ENCODE data around the gene FRMD5.

Gene FRMD5

DNA sequence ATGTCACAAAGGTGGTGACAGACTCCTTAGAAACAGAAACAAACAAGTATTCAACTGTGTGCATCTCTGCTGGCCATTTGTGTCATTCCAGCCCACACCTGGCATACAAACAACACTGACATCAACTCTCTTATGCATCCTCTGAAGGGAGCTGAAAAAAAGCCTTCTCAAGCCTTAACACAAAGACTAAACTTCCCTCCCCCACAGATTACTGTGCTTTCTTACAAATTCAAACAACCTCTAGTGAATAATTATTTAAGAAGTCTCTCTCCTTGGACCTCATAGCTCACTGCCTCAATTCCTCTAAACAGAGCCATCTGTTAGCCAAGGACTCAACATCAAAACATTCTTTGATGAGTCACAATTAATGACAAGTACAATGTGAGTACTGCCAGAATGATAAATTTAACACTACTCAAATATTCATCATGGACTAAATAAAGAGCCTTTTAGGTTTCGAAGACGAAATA is 236.2 kb downstream of the FRMD5 start:
- no peak for DNase-seq

GRCh38 chr15:43957724-43958123 is 237.3 kb downstream of the FRMD5 start:
- DNase-seq = no peak

- DNase-seq = no peak
Observed at GRCh38 chr15:43955140-43955539, 239.9 kb downstream of the FRMD5 start.

DNA sequence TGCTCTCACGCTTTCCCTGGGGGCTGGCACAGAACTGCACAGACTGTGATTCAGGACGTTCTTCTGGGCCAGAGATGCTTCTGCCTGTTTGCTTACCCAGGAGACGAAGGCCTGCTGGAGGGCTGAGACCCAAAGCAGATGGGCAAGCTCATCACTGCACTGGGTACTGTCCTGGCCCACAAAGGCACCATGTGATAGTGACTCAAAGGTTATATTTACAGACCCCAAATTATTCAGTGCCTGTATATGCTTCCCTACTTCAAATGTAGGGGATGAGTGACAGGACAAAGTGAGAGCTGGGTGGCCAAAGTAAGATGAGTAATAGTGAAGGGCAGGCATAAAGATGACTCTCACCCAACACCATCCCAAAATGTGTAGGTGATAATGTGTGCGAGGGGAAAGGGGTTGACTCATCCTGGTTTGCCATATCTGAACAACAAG is 240.9 kb downstream of the FRMD5 start:
- no peak for DNase-seq

GRCh38 chr15:43953402-43953801 is 241.7 kb downstream of the FRMD5 start:
- no peak for DNase-seq

GRCh38 chr15:43950531-43950930 is 244.5 kb downstream of the FRMD5 start:
- DNase-seq = no peak

GRCh38 chr15:43948691-43949325 is 246.3 kb downstream of the FRMD5 start:
- DNase-seq = no peak

GRCh38 chr15:43943511-43943910 is 251.6 kb downstream of the FRMD5 start:
- DNase-seq = no peak

DNA sequence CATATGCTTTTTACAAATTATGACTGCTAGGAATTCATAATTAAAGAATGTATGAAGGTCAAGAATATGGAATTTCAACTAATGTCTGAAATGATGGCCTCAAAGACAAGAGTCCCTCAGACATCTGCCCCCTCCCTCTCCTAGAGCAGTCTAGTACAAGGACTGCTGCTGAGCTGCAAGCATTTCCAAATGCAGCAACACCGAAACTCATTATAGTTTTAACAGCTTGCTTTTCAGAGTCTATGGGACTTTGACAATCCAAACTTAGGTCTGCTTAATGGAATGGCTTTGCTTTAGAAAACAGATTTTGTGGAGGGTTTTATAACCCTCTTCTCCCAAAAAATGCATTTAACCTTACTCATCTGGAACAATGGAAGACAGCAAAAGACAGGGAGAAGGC is 252.9 kb downstream of the FRMD5 start:
- no peak for DNase-seq

- DNase-seq = no peak
Observed at GRCh38 chr15:43941555-43941954, 253.5 kb downstream of the FRMD5 start.

DNA sequence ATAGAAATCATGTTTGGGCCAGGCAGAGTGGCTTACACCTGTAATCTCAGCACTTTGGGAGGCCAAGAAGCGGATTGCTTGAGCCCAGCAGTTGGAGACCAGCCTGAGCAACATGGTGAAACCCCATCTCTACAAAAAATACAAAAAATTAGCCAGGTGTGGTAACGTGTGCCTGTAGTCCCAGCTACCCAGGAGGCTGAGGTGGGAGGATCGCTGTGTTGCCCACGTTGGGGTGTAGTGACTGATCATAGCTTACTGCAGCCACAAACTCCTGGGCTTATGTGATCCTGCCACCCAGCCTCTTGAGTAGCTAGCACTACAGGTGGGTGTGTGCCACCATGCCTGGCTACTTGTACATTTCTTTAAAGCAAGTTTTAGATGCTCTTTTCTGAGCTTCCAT is 254.0 kb downstream of the FRMD5 start:
- DNase-seq = no peak

GRCh38 chr15:43939070-43939469 is 256.0 kb downstream of the FRMD5 start:
- DNase-seq = no peak

GRCh38 chr15:43934480-43934879 is 260.6 kb downstream of the FRMD5 start:
- DNase-seq = no peak

DNA sequence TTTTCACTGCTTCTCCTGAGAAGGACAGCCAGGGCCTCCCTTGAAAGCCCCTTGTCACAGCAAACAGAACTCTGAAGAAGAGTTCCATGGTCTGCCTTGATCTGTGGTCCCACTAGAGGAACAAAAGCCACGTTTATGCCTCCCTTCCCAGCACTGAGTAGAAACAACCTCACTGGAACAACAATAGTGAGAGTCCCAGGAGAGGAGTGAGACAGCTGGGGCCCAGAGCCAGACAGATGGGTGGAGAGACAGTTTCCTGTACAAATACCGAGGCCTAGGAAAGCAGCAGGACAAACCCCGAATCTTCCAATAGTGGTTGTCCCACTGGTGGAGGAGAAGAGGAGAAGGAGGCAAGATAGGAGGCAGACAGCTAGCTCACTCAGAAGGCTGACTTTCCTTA is 262.2 kb downstream of the FRMD5 start:
- DNase-seq = no peak

- no peak for DNase-seq
Observed at GRCh38 chr15:43931790-43932435, 263.2 kb downstream of the FRMD5 start.

DNA sequence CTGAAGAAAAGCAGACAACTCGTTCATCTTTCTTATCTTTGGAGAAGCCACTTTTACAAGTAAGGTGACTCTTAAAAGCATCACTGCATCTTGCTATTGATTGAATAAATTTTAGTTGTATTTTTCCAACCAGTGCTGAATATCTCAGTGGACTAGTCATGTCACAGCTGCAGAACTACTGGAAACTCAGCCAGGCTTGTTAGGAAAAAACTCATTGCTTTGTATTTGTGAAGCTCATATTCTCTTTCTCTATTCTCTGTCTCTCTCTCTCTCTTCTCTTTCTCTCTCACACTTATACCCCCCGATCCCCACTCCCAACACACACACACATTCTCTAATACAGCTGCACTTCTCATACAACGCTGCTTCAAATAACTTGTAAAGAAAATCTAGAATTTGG is 264.0 kb downstream of the FRMD5 start:
- DNase-seq = no peak

GRCh38 chr15:43930556-43930955 is 264.5 kb downstream of the FRMD5 start:
- DNase-seq = no peak

DNA sequence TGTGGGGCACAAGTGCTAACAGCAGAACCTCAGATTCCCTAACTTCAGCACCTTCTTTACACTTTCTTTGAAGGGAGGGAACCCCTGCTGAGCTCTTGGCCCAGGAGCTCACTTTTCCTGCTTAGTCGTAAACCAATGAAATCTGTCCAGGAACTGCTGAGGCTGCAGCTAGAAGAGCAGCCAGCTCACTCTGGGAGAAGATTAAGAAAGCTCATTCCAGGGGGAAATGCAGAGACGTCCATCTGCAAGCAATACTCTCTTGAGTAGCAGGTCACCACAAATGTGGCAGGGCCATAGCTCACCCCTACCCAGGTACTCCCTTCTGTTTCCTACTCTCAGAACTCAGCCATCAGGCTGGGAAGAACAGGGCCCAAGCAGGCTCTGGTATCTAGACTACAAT is 265.0 kb downstream of the FRMD5 start:
- no peak for DNase-seq

GRCh38 chr15:43928152-43928551 is 266.9 kb downstream of the FRMD5 start:
- no peak for DNase-seq

GRCh38 chr15:43927203-43927602 is 267.9 kb downstream of the FRMD5 start:
- no peak for DNase-seq

DNA sequence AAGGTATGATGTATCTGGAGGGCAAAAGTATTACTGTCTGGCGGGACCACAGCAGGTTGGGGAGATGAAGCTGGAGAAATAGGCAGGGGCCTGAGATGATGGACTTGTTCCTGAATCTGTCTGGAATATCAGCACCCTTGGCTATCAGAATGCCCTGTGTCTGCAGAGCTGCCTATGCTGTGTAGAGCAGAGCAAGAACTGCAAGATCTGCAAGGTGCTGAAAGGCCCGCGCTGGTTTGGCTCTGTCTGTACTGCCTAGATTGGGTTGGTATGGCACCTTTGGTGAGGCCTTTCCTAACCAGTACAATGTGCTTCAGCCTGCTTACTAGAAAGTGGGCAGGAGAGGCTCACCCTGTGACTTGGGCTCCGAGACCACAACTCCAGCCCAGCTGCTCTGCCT is 271.5 kb downstream of the FRMD5 start:
- no peak for DNase-seq

DNA sequence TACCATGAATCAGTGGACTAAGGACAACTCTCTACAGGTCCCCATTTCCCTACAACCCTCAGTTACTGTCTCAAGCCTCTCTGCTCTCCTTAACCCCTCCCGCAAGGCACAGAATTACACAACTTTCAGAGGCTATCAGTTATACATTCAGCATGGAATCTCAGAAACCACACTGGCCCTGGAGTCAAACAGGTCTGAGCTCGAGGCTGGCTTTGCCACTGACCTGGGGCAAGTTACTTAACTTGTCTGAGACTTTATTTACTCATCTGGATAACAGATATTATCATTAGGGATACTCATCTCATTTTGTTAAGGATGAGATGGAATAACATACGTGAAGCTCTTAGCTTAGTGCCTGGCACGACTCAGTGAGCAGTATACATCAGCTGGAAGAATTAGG is 273.1 kb downstream of the FRMD5 start:
- DNase-seq = no peak

- DNase-seq = no peak
Observed at GRCh38 chr15:43920815-43921214, 274.3 kb downstream of the FRMD5 start.

DNA sequence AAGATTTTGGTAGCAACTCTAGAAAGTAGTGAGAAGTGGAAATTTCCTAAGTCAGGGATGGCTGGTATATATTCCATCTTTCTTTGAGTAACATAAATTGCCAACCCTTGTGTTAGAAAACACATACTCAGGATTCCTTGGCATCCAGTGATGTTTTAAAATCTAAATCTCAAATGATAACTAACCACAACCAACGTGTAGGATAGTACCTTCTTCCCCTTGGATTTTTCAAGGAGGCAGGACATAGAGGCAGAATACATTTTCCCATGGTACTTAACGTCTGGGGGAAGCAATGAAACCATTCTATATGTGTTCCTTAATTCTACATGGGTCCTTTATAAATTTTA is 274.8 kb downstream of the FRMD5 start:
- no peak for DNase-seq

Measured in NCI-H187 treated with DMSO at 0.1 percent for 48 hours (cell line).